HG03354 (cell line): ENCODE data around the gene C3.
"Not testable (repeated sequence)": the region's sequence is repeated elsewhere in the genome, so short reads cannot be mapped to it uniquely, and the experiment has no call there.

Experiments used
- ATAC-seq: cut with Tn5 transposase; IDR thresholded peaks from one replicate; pipeline ENCODE4 v1.9.1; 2021; ENCODE audit warnings: mild to moderate bottlenecking; ENCODE audit not compliant: unreplicated experiment, poor library complexity, severe bottlenecking

C3 gene

DNA sequence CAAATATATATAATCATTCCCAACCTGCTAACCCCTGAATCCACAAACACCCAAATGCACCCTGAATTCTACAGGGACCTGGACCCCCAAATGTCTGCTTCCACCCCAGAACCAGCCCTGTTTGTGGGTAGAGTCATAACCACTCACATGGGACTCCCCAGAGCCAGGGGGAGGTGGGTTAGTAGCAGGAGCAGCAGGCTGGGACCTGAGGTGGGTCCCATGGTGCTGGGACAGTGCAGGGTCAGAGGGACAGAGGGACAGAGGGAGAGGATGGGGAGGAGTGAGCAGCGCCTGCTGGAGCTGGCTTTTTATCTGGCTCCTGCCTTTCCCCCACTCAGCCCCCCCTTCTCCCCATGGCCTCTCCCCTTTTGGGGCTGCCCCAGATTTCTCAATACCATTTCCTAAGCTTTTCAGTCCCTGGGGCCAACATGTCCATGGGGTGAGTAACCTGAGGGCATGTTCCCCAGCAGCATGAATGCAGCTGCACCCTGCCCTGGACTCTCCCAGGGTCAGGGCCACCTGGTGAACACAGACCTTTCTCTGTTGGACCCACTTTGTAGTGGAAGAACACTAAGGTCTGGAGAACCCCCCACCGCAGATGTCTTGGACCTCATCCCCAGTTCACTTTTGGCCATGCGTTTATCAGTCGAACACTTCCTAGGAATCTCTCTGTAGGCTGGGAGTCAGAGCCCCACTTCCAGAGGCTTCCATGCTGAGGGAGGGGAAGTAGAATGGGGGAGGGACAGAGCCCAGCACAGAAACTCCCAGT lies at the start of gene C3:
Gene C3 (minus strand): TSS at position 282 of the 769 bp plus-strand sequence. CDS start 61 bp downstream, at position 221.
- ATAC-seq: no peak

- no peak for ATAC-seq
These were observed 48.7 kb upstream of the C3 start for GRCh38 chr19:6769006-6769619.

GRCh38 chr19:6768236-6768785 lies 47.9 kb upstream of the C3 start:
- no peak for ATAC-seq

DNA sequence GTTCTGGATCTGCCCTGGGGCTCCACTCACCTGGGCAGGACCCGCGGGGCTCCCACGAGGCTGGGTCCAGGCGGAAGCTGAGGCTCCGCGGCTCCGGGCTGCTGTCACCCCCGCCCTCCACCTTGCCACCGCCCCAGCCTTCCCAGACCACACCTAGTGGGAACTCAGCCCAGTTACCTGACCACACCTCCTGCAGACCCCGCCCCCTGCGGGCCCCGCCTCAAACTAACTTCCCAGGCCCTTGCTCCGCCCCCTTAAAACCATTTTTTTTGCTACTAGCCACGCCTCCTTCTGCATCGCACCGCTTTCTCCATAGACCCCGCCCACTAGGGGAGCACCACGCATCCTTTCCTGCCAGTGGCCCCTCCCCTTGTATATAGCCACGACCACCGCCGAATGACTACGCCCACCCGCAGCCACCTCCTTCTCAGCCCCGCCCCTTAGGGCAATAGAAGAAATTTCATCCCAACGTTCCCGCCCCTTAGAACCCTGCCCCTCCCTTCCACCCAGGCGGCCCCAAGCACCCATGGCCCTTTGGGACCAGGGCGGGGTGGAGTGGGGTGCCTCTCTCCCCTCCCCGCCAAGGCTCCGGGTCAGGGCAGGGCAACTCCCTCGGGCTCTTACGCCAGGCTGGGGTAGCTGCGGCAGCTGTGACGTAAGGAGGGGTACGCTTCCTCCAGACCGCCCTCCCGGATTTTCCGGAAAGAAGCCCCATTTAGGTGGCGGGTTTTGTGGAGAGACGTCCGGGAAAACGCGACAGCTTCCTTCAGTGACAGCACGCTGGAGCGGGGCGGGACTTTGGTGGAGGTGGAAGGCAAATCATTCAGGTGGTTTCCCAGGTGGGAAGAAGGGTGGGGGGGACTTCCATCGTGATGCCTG lies 47.1 kb upstream of the C3 start, which contains the start of gene SH2D3A:
Gene SH2D3A (minus strand): TSS at position 79 of the 879 bp plus-strand sequence. CDS start 3,687 bp downstream, outside the sequence.
- ATAC-seq: peak; percentile 83

DNA sequence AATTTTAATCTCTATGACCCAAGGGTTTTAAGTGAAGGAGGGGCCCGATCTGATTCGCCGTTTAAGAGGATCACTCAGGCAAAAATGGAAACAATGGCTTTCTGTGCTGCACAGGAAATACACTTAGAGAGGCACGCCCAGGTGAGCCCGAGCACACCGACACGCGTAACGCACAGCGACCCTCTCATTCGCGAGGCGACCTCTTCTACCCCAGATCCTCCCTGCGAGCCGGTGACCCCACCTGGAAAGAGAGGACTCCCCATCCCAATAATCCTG lies 46.6 kb upstream of the C3 start:
- ATAC-seq: peak; percentile 24

GRCh38 chr19:6766357-6767080 lies 46.1 kb upstream of the C3 start:
- no peak for ATAC-seq

DNA sequence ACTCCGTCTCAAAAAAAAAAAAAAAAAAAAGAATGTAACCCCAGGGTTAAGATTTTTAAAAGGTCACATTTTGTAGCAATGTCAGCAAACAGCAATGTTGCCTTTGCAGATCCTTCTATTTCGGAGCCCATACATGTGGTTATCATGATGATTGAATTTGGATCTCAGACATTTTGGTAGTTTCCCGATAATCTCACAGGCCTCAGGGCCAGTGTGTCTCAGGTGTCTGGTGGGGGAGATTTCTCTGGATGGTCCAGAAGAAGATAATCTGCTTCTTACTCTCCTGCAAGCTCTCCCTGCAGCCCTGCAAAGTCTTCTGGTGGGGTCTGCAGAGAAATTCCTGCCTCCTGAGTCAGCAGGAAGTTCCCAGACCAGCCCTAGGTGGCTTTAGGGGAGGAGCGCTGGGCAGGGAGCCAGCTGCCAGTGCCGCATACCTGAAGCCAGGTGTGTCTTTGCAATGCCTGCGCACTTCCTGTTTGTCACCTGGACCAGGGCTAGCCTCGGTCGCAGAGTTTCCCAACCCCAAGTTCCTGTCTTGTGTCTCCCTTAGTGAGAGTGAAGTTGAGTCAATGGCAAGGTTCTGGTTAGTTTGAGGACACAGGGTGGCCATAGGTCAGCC lies 45.4 kb upstream of the C3 start:
- no peak for ATAC-seq

DNA sequence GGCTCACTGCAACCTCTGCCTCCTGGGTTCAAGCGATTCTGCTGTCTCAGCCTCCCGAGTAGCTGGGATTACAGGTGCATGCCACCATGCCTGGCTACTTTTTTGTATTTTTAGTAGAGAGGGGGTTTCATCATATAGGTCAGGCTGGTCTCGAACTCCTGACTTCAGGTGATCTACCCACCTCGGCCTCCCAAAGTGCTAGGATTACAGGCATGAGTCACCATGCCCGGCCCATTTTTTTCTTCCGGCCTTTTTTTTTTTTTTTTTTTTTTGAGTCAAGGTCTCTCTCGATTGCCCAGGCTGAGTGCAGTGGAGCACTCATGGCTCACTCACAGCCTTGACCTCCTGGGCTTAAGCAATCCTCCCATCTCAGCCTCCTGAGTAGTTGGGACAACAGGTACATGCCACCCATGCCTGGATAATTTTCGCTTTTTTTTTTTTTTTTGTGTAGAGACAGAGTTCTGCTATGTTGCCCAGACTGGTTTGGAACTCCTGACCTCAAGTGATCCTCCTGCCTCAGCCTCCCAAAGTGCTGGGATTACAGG lies 41.9 kb upstream of the C3 start:
- ATAC-seq: not testable (repeated sequence)

- ATAC-seq: no peak
These were observed 40.7 kb upstream of the C3 start for GRCh38 chr19:6761053-6761676.

DNA sequence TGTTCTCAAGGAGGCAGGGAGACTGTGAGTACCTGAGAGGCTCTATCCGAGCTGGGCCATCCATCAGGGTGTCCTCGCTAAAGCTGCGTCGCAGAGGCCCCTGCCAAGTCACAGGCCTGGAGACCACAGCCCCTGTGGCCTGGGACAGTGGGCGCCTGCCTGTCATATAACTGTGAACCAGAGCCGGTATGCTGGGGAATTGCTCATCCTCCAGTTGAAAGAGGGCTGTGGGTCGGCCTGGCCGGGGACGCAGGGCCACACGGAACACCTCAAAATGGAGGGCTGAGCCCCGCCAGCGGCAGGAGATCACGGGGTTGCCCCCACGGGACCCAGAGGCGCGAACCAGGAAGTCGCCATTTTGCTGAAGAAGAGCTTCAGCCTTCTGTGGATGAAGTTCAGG lies 40.2 kb upstream of the C3 start:
- ATAC-seq: no peak

GRCh38 chr19:6754653-6755463 lies 34.4 kb upstream of the C3 start:
- ATAC-seq: no peak

DNA sequence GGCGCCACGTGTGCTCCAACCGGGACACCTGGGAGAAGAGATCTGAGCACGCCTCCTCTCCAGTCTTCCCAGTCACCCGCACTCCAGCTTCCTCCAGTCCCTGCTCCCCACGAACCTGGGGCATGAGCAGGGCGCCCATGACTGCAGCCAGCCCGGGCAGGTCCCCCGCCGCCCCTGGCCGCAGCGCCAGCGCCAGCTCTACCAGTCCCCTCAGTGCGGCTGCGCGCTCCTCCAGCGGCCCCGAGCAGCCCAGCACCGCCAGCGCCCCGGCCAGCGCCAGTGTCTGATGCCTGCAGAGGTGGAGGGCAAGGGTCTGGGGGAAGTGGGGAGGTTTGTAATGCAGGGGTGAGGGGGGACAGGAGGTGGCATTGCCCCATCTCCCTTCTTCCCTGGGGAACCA lies 33.7 kb upstream of the C3 start:
- ATAC-seq: no peak

GRCh38 chr19:6753178-6754031 lies 33.0 kb upstream of the C3 start:
- ATAC-seq: peak; percentile 82

GRCh38 chr19:6752256-6753177 lies 32.1 kb upstream of the C3 start:
- ATAC-seq: no peak

GRCh38 chr19:6751189-6751588 lies 30.7 kb upstream of the C3 start:
- no peak for ATAC-seq

DNA sequence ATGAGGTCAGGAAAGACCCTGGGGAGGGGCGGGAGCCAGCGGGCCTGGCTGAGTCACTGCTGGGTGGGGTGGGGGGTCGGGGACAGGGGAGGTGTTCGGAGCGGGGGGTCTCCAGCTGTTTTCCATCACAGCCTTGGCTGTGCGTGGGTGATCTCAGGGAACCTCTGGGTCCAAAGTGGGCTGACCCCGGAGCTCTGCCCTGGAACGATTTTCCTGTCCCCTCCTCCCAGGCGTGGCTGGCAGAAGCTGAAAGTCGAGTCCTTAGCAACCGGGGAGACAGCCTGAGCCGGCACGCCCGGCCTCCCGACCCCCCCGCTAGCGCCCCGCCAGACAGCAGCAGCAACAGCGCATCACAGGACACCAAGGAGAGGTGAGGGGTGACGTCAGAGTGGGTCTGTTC lies 29.6 kb upstream of the C3 start:
- ATAC-seq: no peak
